BLaER1 treated with 17β-estradiol and CSF1 and Interleukin-3, amounts not matched to agents 10 nM and 100 nM (cell line): ENCODE measurements around the gene SF3B1.
"Not testable (repeated sequence)": the region's sequence is repeated elsewhere in the genome, so short reads cannot be mapped to it uniquely, and the experiment has no call there.

ENCODE experiments used
- H3K27ac ChIP-seq, 11 experiments: shearing (Covaris generic); formaldehyde crosslinking; 2 replicates each; pipeline ENCODE4 v1.8.1; 2022
- H3K27me3 ChIP-seq, 11 experiments: shearing (Covaris generic); formaldehyde crosslinking; 2 replicates each; pipeline ENCODE4 v1.8.1; 2022
- H3K36me3 ChIP-seq, 11 experiments: shearing (Covaris generic); formaldehyde crosslinking; 2 replicates each; pipeline ENCODE4 v1.8.1; 2022
- H3K4me1 ChIP-seq, 10 experiments: shearing (Covaris generic); formaldehyde crosslinking; 2 replicates each; pipeline ENCODE4 v1.8.1; 2022
- H3K4me2 ChIP-seq, 11 experiments: shearing (Covaris generic); formaldehyde crosslinking; 2 replicates each; pipeline ENCODE4 v1.8.1; 2022
- H3K4me3 ChIP-seq, 10 experiments: shearing (Covaris generic); formaldehyde crosslinking; 2 replicates each; pipeline ENCODE4 v1.8.1; 2022
- H3K9ac ChIP-seq, 11 experiments: shearing (Covaris generic); formaldehyde crosslinking; 2 replicates each; pipeline ENCODE4 v1.8.1; 2022
- H3K9me3 ChIP-seq, 11 experiments: shearing (Covaris generic); formaldehyde crosslinking; replicated peaks in 1 of 11; 2 replicates each; pipeline ENCODE4 v1.8.1; 2022
- H4K20me1 ChIP-seq, 11 experiments: shearing (Covaris generic); formaldehyde crosslinking; 2 replicates each; pipeline ENCODE4 v1.8.1; 2022
- Cebpa-rat ChIP-seq, 11 experiments: shearing (Covaris generic); IDR thresholded peaks; 2 replicates each; pipeline ENCODE4 v1.8.1; 2022

Gene SF3B1

GRCh38 chr2:197348721-197349360 is 86.0 kb downstream of the SF3B1 start:
- no peaks in the 10 kb centered on the region for H3K36me3 ChIP-seq
- no peak overlapping the region for H3K27ac ChIP-seq
- no peak overlapping the region for H3K9ac ChIP-seq
- peak overlapping the region in 1 of 11 experiments; percentile 9; a peak in 2 of 22 replicates for H3K4me2 ChIP-seq
- H3K27me3 ChIP-seq, result no peaks in the 10 kb centered on the region
- no peak overlapping the region for H3K4me3 ChIP-seq
- no peak for TF ChIP-seq Cebpa-rat (IDR thresholded peaks at IDR 0.05)
- H3K9me3 ChIP-seq, result no peaks in the 10 kb centered on the region
- H4K20me1 ChIP-seq, result no peaks in the 10 kb centered on the region
- peaks cover 0 to 6% (median 0%) of the 10 kb centered on the region in 10 experiments; a peak in 3 of 20 replicates for H3K4me1 ChIP-seq

DNA sequence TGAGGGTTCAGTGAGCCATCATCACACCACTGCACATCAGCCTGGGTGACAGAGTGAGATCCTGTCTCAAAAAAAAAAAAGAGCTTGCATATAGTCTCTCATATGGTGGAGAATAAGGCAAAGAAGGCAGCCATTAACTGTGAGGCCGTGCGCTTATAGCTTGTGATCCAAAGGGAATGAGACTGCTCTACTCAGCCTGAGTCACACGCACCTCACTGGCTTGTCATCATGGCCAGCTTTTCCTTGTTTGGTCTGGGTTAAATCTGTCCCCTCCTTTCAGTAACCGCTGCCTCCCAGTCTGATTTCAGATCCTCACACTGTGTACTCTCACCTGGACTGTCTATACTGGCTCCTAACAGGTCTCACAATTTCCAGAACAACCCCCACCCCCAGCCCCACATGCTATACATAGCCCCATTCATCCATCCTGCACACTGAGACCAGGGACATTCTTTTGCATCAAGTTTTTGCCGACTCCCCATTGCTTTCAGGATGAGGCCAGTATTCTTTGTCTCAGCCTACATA is 88.9 kb downstream of the SF3B1 start:
- Histone ChIP-seq H3K27me3 (no peaks in the 10 kb centered on the region), H3K36me3 (no peaks in the 10 kb centered on the region), H4K20me1 (no peaks in the 10 kb centered on the region), H3K4me3 (no peak overlapping the region), H3K4me1 (peaks cover 0 to 6% (median 0%) of the 10 kb centered on the region in 10 experiments; a peak in 3 of 20 replicates), H3K9ac (no peak overlapping the region), H3K27ac (no peak overlapping the region), H3K9me3 (no peaks in the 10 kb centered on the region), H3K4me2 (no peak overlapping the region)
- no peak for TF ChIP-seq Cebpa-rat (IDR thresholded peaks at IDR 0.05)

DNA sequence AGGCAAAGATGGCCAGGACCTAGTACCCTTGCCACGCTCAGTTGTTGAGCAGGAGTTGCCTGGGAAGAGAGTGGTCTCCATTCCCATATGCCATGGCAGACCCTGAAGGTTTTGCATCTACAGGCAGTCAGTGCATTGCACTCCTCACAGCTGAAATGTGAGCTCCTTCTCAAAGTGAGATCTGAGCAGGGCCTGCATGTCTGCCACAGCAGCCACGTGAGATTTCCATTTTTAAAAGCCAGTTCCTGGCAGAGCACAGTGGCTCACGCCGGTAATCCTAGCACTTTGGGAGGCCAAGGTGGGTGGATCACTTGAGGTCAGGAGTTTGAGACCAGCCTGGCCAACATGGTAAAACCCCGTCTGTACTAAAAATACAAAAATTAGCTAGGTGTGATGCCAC is 90.9 kb downstream of the SF3B1 start:
- not testable (repeated sequence) for H3K4me1 ChIP-seq, H3K4me3 ChIP-seq, H3K36me3 ChIP-seq, H3K27me3 ChIP-seq, H3K9ac ChIP-seq, H3K9me3 ChIP-seq, H3K27ac ChIP-seq, H4K20me1 ChIP-seq, H3K4me2 ChIP-seq

GRCh38 chr2:197340591-197340990 is 94.2 kb downstream of the SF3B1 start:
- TF ChIP-seq Cebpa-rat (IDR thresholded peaks at IDR 0.05), result no peak
- Histone ChIP-seq H3K27me3 (no peaks in the 10 kb centered on the region), H3K36me3 (no peaks in the 10 kb centered on the region)

More at GRCh38 chr2:197340591-197340990, 94.2 kb downstream of the SF3B1 start:
- Histone ChIP-seq H3K4me1 (no peaks in the 10 kb centered on the region), H3K4me3 (no peak overlapping the region), H3K9me3 (no peaks in the 10 kb centered on the region), H3K9ac (no peak overlapping the region), H3K27ac (no peak overlapping the region), H3K4me2 (no peak overlapping the region), H4K20me1 (no peaks in the 10 kb centered on the region)
